RWPE2 (cell line): Measurements from ENCODE around the gene BUB3.
A peak's percentile ranks its signal among the peaks of the same experiment; 100 is the strongest.

Experiments
- ATAC-seq: fragments of 200-7000 bp; cut with Tn5 transposase; 3 replicates; pipeline ENCODE4 v1.9.1; 2021; ENCODE audit warnings: low read depth
- DNase-seq: peaks from one replicate; pipeline ENCODE4 v3.0.0-alpha.2; 2020; ENCODE audit warnings: low spot score
- H3K27ac ChIP-seq: fragments of 450-650 bp; 2 replicates; pipeline ENCODE4 v1.5.1; 2017; ENCODE audit warnings: mild to moderate bottlenecking; ENCODE audit not compliant: poor library complexity, severe bottlenecking
- H3K27me3 ChIP-seq: fragments of 250-450 bp; sonication (Bioruptor Pico); 2 replicates; pipeline ENCODE4 v1.5.1; 2021; ENCODE audit warnings: mild to moderate bottlenecking, moderate library complexity; ENCODE audit not compliant: insufficient read depth, poor library complexity, severe bottlenecking
- H3K36me3 ChIP-seq: fragments of 250-450 bp; sonication (Bioruptor Pico); 2 replicates; pipeline ENCODE4 v1.5.1; 2020; ENCODE audit warnings: low read depth, mild to moderate bottlenecking, moderate library complexity
- H3K4me1 ChIP-seq: fragments of 250-450 bp; sonication (Bioruptor Pico); 2 replicates; pipeline ENCODE4 v1.5.1; 2021; ENCODE audit warnings: mild to moderate bottlenecking, moderate library complexity; ENCODE audit not compliant: insufficient read depth, poor library complexity, severe bottlenecking
- H3K4me3 ChIP-seq: fragments of 250-450 bp; sonication (Bioruptor Pico); 2 replicates; pipeline ENCODE4 v1.5.1; 2021; ENCODE audit warnings: mild to moderate bottlenecking, moderate library complexity; ENCODE audit not compliant: severe bottlenecking
- H3K9me3 ChIP-seq: fragments of 250-450 bp; sonication (Bioruptor Pico); 2 replicates; pipeline ENCODE4 v1.5.1; 2021; ENCODE audit warnings: mild to moderate bottlenecking, moderate library complexity; ENCODE audit not compliant: severe bottlenecking
- CTCF ChIP-seq: fragments of 450-650 bp; IDR thresholded peaks from one replicate; pipeline ENCODE4 v1.5.1; 2017; ENCODE audit warnings: mild to moderate bottlenecking, moderate library complexity; ENCODE audit not compliant: poor library complexity, severe bottlenecking

The BUB3 gene

GRCh38 chr10:123191886-123192285 is 37.7 kb downstream of the BUB3 start:
- Histone ChIP-seq H3K27ac (no peak overlapping the region), H3K27me3 (no peaks in the 10 kb centered on the region), H3K4me1 (no peaks in the 10 kb centered on the region), H3K4me3 (no peak overlapping the region), H3K9me3 (no peaks in the 10 kb centered on the region), H3K36me3 (no peaks in the 10 kb centered on the region)
- TF ChIP-seq CTCF: no peak
- no peak for ATAC-seq
- DNase-seq: no peak

GRCh38 chr10:123194056-123194455 is 39.9 kb downstream of the BUB3 start:
- Histone ChIP-seq H3K9me3 (no peaks in the 10 kb centered on the region), H3K4me3 (no peak overlapping the region), H3K27ac (no peak overlapping the region), H3K27me3 (no peaks in the 10 kb centered on the region), H3K36me3 (no peaks in the 10 kb centered on the region), H3K4me1 (no peaks in the 10 kb centered on the region)
- ATAC-seq (no peak), DNase-seq (no peak)
- TF ChIP-seq CTCF: no peak

- H3K27ac ChIP-seq: no peak overlapping the region
- DNase-seq (no peak), ATAC-seq (no peak)
- no peaks in the 10 kb centered on the region for H3K4me1 ChIP-seq
- H3K9me3 ChIP-seq: no peaks in the 10 kb centered on the region
- no peak for TF ChIP-seq CTCF
- H3K36me3 ChIP-seq: no peaks in the 10 kb centered on the region
- H3K27me3 ChIP-seq: no peaks in the 10 kb centered on the region
- no peak overlapping the region for H3K4me3 ChIP-seq
Observed at GRCh38 chr10:123200531-123200930, 46.3 kb downstream of the BUB3 start.

- H3K27me3 ChIP-seq: no peaks in the 10 kb centered on the region
- DNase-seq (no peak), ATAC-seq (no peak)
- no peak overlapping the region for H3K4me3 ChIP-seq
- no peak overlapping the region for H3K27ac ChIP-seq
- TF ChIP-seq CTCF: no peak
- H3K4me1 ChIP-seq: no peaks in the 10 kb centered on the region
- no peaks in the 10 kb centered on the region for H3K36me3 ChIP-seq
- H3K9me3 ChIP-seq: no peaks in the 10 kb centered on the region
Observed at GRCh38 chr10:123202506-123202905, 48.3 kb downstream of the BUB3 start.

- Histone ChIP-seq H3K27me3 (no peaks in the 10 kb centered on the region), H3K4me3 (no peak overlapping the region), H3K36me3 (no peaks in the 10 kb centered on the region), H3K27ac (no peak overlapping the region), H3K4me1 (no peaks in the 10 kb centered on the region), H3K9me3 (peaks cover 2% of the 10 kb centered on the region)
- DNase-seq (no peak), ATAC-seq (peak; percentile 88)
- TF ChIP-seq CTCF: no peak
Observed at GRCh38 chr10:123203393-123204126, 49.4 kb downstream of the BUB3 start.
